H7 (cell line): ENCODE results near the gene CHID1. TPM values are rescaled to one million over a fixed set of nuclear protein-coding genes. Genes with fewer than 3 reads are reported as not detected.

Experiments used
- DNase-seq: peaks from one replicate; pipeline ENCODE4 v3.0.0; 2012
- H3K27me3 ChIP-seq: 2 replicates; pipeline ENCODE4 v1.6.0; 2011; ENCODE audit warnings: mild to moderate bottlenecking, low read length; ENCODE audit not compliant: control insufficient read depth, insufficient read depth
- H3K36me3 ChIP-seq: replicated peaks from 2 replicates; pipeline ENCODE4 v1.5.1; 2011; ENCODE audit warnings: low read length; ENCODE audit not compliant: control insufficient read depth, insufficient read depth
- H3K4me3 ChIP-seq: 2 replicates; pipeline ENCODE4 v1.5.1; 2011; ENCODE audit warnings: low read depth, mild to moderate bottlenecking, control low read depth, low read length, moderate library complexity; ENCODE audit not compliant: insufficient read depth
- total RNA-seq: library from RNA; depleted of rRNA; stranded (reverse); fragments of >200 nt; shearing (Covaris generic); gene quantifications from 2 replicates; pipeline ENCODE4 v1.2.3, GENCODE V29; 2014

Gene CHID1
- total RNA-seq, 1 experiment from 2014 or later = 36.9 TPM

GRCh38 chr11:843086-843734 is 67.4 kb downstream of the CHID1 start:
- peak; percentile 87 for DNase-seq
- Histone ChIP-seq H3K36me3 (peaks cover 13% of the 10 kb centered on the region), H3K27me3 (no peaks in the 10 kb centered on the region), H3K4me3 (peak overlapping the region; percentile 70)

GRCh38 chr11:842370-843002 is 68.1 kb downstream of the CHID1 start, which contains the start of the genes POLR2L and TSPAN4:
Gene POLR2L, minus strand, starts transcription at chr11:842529. Its CDS starts 21 bp downstream, at chr11:842508.
Gene TSPAN4, plus strand, starts transcription at chr11:842852. Its CDS starts 7,453 bp downstream, at chr11:850305.
- DNase-seq = peak; percentile 98
- Histone ChIP-seq H3K4me3 (peak within 1 kb of the TSS; percentile 70), H3K36me3 (peaks cover 13% of the 10 kb centered on the region), H3K27me3 (no peaks in the 10 kb centered on the region)

GRCh38 chr11:841981-842369 is 68.6 kb downstream of the CHID1 start:
- Histone ChIP-seq H3K36me3 (peaks cover 15% of the 10 kb centered on the region), H3K27me3 (no peaks in the 10 kb centered on the region), H3K4me3 (peak overlapping the region; percentile 70)
- peak; percentile 75 for DNase-seq

- DNase-seq = peak; percentile 79
- H3K27me3 ChIP-seq = no peaks in the 10 kb centered on the region
- H3K4me3 ChIP-seq = no peak overlapping the region
- H3K36me3 ChIP-seq = peaks cover 16% of the 10 kb centered on the region
Measured at GRCh38 chr11:839875-840617, 70.6 kb downstream of the CHID1 start.

- no peak for DNase-seq
- Histone ChIP-seq H3K4me3 (no peak overlapping the region), H3K36me3 (peaks cover 16% of the 10 kb centered on the region), H3K27me3 (no peaks in the 10 kb centered on the region)
Measured at GRCh38 chr11:839280-839623, 71.4 kb downstream of the CHID1 start.

- H3K36me3 ChIP-seq = peaks cover 16% of the 10 kb centered on the region
- no peaks in the 10 kb centered on the region for H3K27me3 ChIP-seq
- DNase-seq = peak; percentile 90
- H3K4me3 ChIP-seq = no peak overlapping the region
Measured at GRCh38 chr11:838441-839279, 72.0 kb downstream of the CHID1 start.

- Histone ChIP-seq H3K36me3 (peaks cover 16% of the 10 kb centered on the region), H3K27me3 (no peaks in the 10 kb centered on the region), H3K4me3 (no peak overlapping the region)
- DNase-seq = no peak
Measured at GRCh38 chr11:837990-838307, 72.7 kb downstream of the CHID1 start.

GRCh38 chr11:837189-837989 is 73.2 kb downstream of the CHID1 start:
- Histone ChIP-seq H3K27me3 (peaks cover 1% of the 10 kb centered on the region; the same call in 1 of the 2 replicates), H3K4me3 (no peak overlapping the region), H3K36me3 (peaks cover 16% of the 10 kb centered on the region)
- no peak for DNase-seq

- no peak overlapping the region for H3K4me3 ChIP-seq
- no peak for DNase-seq
- peaks cover 16% of the 10 kb centered on the region for H3K36me3 ChIP-seq
- H3K27me3 ChIP-seq = peaks cover 8% of the 10 kb centered on the region
Measured at GRCh38 chr11:836700-837099, 73.9 kb downstream of the CHID1 start.

GRCh38 chr11:836274-836673 is 74.3 kb downstream of the CHID1 start:
- DNase-seq = no peak
- Histone ChIP-seq H3K36me3 (peaks cover 16% of the 10 kb centered on the region), H3K4me3 (no peak overlapping the region), H3K27me3 (peaks cover 12% of the 10 kb centered on the region)

- peaks cover 8% of the 10 kb centered on the region for H3K36me3 ChIP-seq
- no peak for DNase-seq
- H3K27me3 ChIP-seq = peaks cover 25% of the 10 kb centered on the region
- H3K4me3 ChIP-seq = no peak overlapping the region
Measured at GRCh38 chr11:834371-835316, 76.0 kb downstream of the CHID1 start.

GRCh38 chr11:833849-834311 is 76.7 kb downstream of the CHID1 start:
- Histone ChIP-seq H3K36me3 (peaks cover 4% of the 10 kb centered on the region), H3K27me3 (peaks cover 32% of the 10 kb centered on the region), H3K4me3 (peak overlapping the region; percentile 74)
- no peak for DNase-seq
